Coronary artery (tissue), 2 donors: Measurements from ENCODE around the gene HS3ST4.

Experiments
- DNase-seq: peaks from one replicate; pipeline ENCODE4 v3.0.0-alpha.2; 2017; ENCODE audit warnings: low spot score
- H3K27ac ChIP-seq, 2 donors: fragments of 200-600 bp; sonication (generic); one replicate each; pipeline ENCODE4 v1.5.1; 2016 to 2019
- H3K4me3 ChIP-seq: fragments of 200-600 bp; sonication (generic); 2 replicates; pipeline ENCODE4 v1.5.1; 2016; ENCODE audit warnings: mild to moderate bottlenecking, moderate library complexity
- CTCF ChIP-seq: fragments of 200-600 bp; sonication (generic); IDR thresholded peaks from one replicate; pipeline ENCODE4 v1.5.1; 2019; ENCODE audit warnings: antibody characterized with exemption

Gene HS3ST4

GRCh38 chr16:26108836-26109505, 417.2 kb downstream of the HS3ST4 start:
- no peak for TF ChIP-seq CTCF
- no peak overlapping the region for H3K27ac ChIP-seq
- no peak overlapping the region for H3K4me3 ChIP-seq
- no peak for DNase-seq

GRCh38 chr16:26111900-26112299, 420.1 kb downstream of the HS3ST4 start:
- no peak for DNase-seq
- H3K27ac ChIP-seq = no peak overlapping the region
- TF ChIP-seq CTCF = no peak
- H3K4me3 ChIP-seq = no peak overlapping the region

- H3K27ac ChIP-seq = no peak overlapping the region
- no peak for DNase-seq
- TF ChIP-seq CTCF = no peak
- H3K4me3 ChIP-seq = no peak overlapping the region
These were observed 426.8 kb downstream of the HS3ST4 start for GRCh38 chr16:26118575-26118974.

DNA sequence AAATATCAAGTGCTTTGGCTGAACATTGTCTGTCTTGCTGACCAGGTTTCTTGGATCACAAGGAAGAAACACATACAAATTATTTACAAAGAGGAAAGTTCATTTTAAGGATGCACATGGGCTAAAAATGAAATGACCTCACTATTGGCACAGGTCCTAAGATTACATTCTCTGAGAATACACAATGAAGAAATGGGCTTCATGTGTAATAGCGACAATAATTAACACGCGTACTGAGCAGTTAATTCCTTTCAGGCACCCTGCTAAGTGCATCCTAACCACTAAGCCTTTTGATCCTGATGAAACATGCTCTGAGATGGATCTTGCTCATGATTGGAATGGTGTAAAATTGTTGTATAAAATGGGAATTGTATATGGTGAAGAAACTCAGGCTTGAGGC, 429.0 kb downstream of the HS3ST4 start:
- no peak for DNase-seq
- H3K4me3 ChIP-seq = no peak overlapping the region
- TF ChIP-seq CTCF = no peak
- H3K27ac ChIP-seq = no peak overlapping the region

DNA sequence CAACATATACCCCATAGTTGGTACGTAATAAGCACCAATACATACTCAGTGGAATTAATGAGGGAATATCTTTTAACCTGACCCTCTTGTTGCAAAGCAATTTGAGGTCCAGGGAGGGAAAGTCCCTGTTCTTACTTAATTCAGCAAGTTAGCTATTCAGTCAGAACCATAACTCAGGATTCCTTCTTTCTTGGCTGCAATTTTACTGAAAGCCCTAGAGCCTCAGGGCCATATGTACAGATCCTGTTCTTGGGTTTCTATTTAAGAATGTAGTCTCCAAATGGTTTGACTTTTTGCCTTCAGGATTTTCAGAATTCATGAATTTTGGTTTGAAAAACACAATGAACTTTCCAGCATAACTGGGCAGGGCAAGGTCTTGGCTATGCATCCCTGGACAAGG, 436.5 kb downstream of the HS3ST4 start:
- TF ChIP-seq CTCF = no peak
- H3K27ac ChIP-seq = no peak overlapping the region
- DNase-seq = no peak
- no peak overlapping the region for H3K4me3 ChIP-seq

- TF ChIP-seq CTCF = no peak
- Histone ChIP-seq H3K27ac (no peak overlapping the region), H3K4me3 (no peak overlapping the region)
- no peak for DNase-seq
These were observed 438.2 kb downstream of the HS3ST4 start for GRCh38 chr16:26129997-26130396.

- no peak for TF ChIP-seq CTCF
- H3K27ac ChIP-seq = no peak overlapping the region
- DNase-seq = no peak
- no peak overlapping the region for H3K4me3 ChIP-seq
These were observed 441.8 kb downstream of the HS3ST4 start for GRCh38 chr16:26133416-26134093.
